MV-4-11 (cell line): ENCODE measurements around the gene SRSF12.

Experiments
- DNase-seq: peaks from one replicate; lab custom pipeline; 2025; lab: John Stamatoyannopoulos, UW

Gene SRSF12

DNA sequence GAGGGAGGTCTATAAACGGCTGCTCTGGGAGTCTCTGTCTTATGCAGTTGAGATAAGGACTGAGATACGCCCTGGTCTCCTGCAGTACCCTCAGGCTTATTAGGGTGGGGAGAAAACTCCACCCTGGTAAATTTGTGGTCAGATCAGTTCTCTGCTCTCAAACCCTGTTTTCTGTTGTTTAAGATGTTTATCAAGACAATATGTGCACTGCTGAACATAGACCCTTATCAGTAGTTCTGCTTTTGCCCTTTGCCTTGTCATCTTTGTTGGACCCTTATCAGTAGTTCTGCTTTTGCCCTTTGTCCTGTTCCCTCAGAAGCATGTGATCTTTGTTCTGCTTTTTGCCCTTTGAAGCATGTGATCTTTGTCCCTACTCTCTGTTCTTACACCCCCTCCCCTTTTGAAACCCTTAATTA lies 10.4 kb upstream of the SRSF12 start:
- peak; percentile 24 for DNase-seq

- peak; percentile 42 for DNase-seq
These were observed 4.8 kb upstream of the SRSF12 start for GRCh38 chr6:89122625-89123024.

DNA sequence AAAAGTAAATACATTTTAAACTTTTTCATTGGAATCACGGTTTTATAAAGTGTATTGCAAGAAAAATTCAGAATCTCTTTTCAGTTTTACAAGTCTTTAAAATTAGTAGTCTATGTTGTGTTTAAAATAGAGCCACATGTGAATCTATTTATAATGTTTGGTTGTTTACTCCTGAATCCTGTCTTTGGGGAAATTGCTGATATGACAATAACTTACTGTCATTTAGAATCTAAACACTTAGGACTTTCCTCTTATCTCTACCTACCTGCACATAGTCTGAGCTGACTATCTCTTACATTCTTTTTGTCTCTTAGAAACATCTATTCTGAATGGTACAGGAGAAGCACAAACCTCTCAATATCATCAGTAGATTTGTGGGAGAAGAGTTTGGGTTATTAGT lies 4.1 kb upstream of the SRSF12 start:
- DNase-seq = no peak

GRCh38 chr6:89120371-89120770 lies 2.5 kb upstream of the SRSF12 start:
- DNase-seq = no peak

DNA sequence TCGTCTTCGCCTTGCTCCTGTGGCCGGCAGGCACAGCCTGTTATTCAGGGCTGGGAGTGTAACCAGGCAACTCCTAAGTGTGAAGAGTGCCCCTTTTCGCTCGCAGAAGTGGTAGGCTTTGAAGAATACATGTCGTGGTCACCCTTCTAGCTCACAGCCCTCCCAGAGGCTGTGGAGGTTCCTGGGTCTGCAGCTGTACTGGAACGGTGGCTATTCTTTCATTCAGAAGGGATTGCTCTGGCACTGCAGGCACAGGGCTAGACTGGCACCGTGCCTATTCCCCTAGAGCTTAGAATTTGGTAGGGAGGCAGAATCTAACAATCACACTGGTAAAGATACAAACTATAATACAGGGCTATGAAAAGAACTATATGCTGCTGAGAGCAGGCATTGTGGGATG lies 1.1 kb upstream of the SRSF12 start:
- no peak for DNase-seq

- DNase-seq = no peak
These were observed 1.2 kb downstream of the SRSF12 start for GRCh38 chr6:89116702-89117101.

DNA sequence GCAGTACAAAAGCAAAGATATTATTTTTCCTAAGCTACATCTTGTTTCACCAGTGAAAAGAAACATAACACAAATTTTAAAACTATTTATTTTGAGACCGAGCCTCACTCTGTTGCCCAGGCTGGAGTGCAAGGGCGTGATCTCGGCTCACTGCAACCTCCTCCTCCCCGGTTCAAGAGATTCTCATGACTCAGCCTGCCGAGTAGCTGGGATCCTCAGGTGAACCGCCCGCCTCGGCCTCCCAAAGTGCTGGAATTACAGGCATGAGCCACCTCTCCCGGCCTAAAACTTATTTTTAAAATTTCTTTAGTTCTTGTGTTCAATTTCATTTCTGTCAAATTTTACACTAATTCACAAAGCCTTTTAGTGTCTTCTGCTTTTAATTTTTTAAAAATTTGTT lies 5.9 kb downstream of the SRSF12 start:
- no peak for DNase-seq

DNA sequence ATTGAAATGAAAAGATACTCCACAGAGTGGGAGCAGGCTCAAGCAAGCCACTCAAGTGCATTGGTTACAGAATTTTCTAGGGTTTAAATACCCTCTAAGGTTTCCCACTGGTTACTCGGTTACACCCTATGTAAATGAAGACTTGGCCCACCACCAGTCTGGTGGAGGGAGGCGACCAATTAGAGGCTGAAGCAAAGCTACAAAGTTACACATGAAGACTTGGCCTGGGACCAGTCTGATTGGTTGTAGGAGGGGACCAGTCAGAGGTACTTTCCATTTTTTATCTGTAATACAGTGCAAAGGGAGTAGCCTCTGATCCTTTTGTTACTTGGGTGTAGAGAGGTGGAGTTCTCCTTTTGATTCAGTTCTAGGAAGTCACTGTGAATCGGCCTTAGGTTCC lies 7.6 kb downstream of the SRSF12 start:
- DNase-seq = no peak

DNA sequence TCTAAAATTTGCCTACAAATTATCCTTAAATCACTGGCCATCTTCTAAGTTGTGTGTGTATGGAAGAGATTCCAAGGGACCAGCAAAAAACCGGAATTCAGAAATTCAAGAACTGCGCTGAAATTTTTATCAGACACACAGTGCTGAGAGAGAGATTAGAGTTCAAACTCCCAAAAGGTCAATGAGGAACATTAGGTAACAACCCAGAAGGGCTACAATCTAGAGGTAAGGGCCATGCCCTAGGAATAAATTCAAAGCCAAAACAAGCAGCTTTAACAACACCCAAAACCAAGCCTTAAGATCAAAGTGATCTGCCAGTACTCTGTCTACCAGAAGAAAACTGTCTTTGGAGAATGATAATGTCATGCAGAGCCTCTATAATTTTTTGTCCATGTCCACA lies 17.8 kb downstream of the SRSF12 start:
- no peak for DNase-seq

GRCh38 chr6:89098461-89098860 lies 19.4 kb downstream of the SRSF12 start:
- DNase-seq = no peak

DNA sequence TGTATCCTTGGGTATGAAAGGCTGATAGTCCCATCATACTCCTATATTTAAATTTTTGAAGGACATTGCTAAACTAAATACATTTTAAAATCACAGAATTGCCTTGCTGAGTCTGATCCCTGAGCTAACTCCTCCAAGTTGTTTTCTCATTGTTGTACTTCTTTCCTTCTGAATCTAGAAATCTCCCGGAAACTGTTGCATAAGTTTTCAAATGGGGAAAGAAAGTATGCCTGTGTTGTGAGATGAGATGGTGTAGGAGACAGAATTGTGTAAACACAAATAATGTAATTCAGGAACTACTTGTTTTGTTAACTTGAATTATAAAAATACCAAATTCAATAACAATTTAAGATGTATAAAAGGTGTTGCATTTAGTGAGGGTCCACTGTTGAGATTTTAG lies 30.0 kb downstream of the SRSF12 start:
- no peak for DNase-seq

DNA sequence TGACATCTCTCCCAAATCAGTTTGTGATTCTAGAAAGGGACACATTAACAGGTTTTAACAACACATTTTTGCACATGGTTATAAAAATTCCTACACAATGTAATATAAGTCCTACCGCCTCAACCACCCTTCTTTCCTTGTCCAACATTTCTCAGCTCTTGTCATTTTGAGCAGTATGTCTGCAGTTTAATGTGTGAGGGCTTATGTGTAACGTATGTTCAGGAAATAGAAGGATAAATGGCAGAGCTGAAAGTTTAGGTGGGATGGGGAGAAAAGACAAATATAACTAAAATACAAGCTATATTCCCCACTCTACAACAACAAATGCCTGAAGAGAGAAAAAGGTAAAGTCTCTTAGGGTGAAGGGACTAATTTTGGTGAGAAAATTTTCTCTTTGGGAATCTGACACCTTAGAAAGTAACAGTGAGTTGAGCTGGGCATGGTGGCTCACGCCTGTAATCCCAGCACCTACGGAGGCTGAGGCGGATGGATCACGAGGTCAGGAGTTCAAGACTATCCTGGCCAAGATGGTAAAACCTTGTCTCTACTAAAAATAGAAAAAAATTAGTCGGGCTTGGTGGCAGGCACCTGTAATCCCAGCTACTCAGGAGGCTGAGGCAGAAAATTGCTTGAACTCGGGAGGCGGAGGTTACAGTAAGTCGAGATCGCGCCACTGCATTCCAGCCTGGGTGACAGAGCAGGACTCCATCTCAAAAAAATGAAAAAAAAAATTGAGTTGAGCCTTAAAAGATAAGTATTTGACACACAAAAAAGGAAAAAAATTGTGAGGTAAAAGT lies 32.3 kb downstream of the SRSF12 start:
- no peak for DNase-seq

DNA sequence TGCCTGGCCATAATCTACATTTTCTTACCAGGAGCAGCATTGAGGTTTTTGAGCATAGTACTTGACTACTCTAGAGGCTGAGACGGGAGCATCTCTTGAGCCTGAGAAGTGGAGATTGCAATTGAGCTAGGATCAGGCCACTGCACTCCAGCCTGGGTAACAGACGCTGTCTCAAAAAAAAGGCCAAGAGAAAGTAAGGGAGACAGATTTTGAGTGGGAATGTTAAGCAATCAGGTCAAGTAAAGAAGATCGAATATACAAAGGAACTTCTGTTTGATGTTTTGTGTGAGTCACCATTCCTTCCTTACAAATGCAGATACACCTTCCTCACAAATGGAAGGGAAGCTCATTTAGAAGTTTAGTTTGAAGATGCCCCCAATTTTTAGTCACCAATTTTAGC lies 32.9 kb downstream of the SRSF12 start:
- no peak for DNase-seq

- DNase-seq = no peak
These were observed 33.3 kb downstream of the SRSF12 start for GRCh38 chr6:89084542-89084941.

DNA sequence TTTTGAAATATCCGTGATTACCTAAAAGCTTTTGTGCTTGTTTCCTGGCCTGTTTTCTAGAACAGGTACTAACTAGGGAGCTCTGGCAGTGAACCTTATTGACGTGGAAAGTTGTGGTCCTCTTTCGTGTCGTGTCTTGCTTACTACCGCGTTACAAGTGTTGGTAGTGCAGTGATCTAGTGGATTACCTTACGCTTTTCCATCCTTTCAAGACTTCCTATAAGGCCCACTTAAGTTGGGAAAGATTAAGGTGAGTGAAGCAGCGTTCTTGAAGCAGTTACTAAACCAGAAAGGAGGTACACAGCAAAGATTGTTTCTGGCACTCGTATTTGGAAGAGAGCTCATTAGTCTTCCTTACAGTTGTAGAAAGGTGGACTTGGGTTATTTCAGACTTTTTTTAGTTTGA lies 35.4 kb downstream of the SRSF12 start:
- DNase-seq = peak; percentile 4

GRCh38 chr6:89081423-89082322 lies 36.2 kb downstream of the SRSF12 start:
- peak; percentile 92 for DNase-seq

DNA sequence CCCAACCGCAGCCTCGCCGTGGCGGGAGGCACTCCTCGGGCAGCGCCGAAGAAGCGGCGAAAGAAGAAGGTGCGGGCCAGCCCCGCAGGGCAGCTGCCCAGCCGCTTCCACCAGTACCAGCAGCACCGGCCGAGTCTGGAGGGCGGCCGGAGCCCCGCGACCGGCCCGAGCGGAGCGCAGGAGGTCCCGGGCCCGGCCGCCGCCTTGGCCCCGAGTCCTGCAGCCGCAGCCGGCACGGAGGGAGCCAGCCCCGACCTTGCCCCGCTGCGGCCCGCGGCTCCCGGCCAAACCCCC lies 36.8 kb downstream of the SRSF12 start:
- peak; percentile 20 for DNase-seq

GRCh38 chr6:89080281-89081128 lies 37.4 kb downstream of the SRSF12 start, which contains the start of gene PNRC1:
Gene PNRC1, plus strand, starts transcription at chr6:89080751. Its CDS starts 144 bp downstream, at chr6:89080895.
- peak; percentile 99 for DNase-seq

GRCh38 chr6:89079511-89080234 lies 38.2 kb downstream of the SRSF12 start:
- DNase-seq = peak; percentile 39

DNA sequence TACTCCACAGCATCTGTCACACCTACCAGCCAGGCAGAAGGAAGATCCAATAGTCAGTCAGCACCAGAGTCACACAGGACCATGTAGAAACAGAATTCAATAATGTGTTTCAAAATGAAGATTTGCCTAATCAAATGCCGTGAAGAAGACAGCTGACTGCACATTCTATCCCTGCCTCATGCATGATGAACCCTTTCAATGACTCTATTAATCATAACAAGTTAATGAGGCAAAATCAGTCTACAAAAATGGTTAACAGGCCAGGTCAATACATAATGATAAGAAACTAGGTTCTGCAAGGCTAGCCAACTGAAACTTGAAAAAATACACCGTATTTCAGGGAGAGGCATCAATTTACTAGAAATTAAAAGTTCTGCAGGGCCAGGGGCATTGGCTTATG lies 44.0 kb downstream of the SRSF12 start:
- DNase-seq = no peak

DNA sequence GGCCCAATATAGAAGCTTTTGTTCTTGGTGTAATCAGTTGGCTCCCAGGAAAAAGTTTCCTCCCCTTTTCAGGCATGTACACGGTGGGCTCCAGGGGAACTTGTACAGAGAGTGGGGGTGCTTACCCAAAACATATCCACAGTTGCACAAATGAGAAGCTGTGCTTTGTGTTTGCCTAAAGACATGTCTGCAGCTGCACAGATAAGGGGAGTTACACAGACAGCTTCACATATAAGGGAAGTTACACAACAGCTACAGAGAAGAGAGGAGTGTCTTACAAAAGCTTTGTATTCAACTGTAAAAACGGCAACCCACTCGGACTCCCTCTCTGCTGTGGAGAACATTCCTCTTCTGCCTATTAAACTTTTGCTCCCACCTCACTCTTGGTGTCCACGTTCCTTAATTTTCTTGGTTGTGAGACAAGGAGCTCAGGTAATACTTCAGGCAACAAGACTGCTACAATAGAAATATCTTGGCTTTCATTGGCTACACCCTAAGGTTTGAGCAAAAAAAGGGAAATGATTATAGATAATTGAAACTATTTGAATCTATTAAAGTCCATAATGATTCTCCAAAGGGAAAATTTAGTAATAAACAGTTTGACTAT lies 44.8 kb downstream of the SRSF12 start:
- DNase-seq = peak; percentile 96
